ENCODE measurements around the gene YPEL4.

YPEL4 gene

DNA sequence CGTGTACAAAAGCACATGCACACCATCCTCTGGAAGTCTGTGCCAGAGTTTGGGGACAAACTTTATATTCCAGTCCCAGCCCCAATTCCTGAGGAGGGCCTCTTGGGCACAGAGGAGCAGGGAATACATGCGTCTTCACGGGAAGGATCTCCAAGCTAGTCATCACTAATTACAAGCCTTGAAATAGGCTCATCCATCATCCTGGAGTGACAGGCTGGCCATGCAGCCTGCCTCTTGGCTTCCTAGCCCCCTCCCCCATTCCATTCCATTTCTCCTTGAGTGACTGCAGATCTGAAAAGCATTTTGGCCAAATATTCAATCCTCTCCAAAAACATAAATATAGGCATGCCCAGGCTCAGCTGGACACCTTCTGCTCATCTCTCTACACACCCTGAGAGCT is 27.4 kb downstream of the YPEL4 start:
- Mint-ChIP-seq H3K27me3 (peaks cover 1% of the 10 kb centered on the region), H3K27ac (no peak overlapping the region), H3K36me3 (peaks cover 3% of the 10 kb centered on the region), H3K4me1 (no peaks in the 10 kb centered on the region), H3K4me3 (no peak overlapping the region), H3K9me3 (no peaks in the 10 kb centered on the region)

DNA sequence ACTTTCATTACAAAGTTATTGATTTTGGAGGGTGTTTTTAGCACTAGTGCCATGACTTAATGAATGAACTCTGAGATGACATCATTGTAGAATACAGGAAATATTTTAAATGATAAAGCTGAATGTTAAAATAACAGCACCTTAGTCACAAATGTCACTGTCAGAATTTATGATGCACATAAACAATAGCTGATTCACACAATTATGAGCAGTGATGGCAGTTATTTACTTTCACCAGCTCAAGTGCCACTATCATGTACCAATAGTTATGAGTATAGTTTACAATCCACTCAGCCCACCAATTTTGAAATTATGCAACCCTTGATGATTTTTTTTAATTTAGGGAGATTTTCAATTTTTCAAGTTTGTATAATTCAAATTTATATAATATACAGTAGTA is 29.2 kb downstream of the YPEL4 start:
- no peak overlapping the region for H3K4me3 Mint-ChIP-seq
- H3K27me3 Mint-ChIP-seq, result peaks cover 1% of the 10 kb centered on the region
- H3K27ac Mint-ChIP-seq, result no peak overlapping the region
- H3K4me1 Mint-ChIP-seq, result no peaks in the 10 kb centered on the region
- no peaks in the 10 kb centered on the region for H3K9me3 Mint-ChIP-seq
- peaks cover 3% of the 10 kb centered on the region for H3K36me3 Mint-ChIP-seq

DNA sequence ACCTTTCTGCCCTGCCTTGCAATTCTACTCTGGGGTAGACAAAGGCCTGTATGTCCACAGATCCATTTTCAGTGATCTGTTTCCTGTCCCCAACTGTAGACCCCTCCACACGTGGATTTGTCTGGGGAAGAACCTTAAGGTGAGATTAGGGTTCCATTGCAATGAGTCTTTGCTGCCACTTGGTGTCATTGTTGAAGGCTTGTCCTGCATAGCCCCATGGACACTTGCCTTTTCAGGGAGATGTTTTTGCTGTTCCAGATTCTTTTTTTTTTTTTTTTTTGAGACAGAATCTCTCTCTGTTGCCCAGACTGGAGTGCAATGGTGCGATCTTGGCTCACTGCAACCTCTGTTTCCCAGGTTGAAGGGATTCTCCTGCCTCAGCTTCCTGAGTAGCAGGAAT is 30.4 kb downstream of the YPEL4 start:
- Mint-ChIP-seq H3K27ac (no peak overlapping the region), H3K4me1 (no peaks in the 10 kb centered on the region), H3K27me3 (peaks cover 1% of the 10 kb centered on the region), H3K4me3 (no peak overlapping the region), H3K9me3 (no peaks in the 10 kb centered on the region), H3K36me3 (peaks cover 3% of the 10 kb centered on the region)

DNA sequence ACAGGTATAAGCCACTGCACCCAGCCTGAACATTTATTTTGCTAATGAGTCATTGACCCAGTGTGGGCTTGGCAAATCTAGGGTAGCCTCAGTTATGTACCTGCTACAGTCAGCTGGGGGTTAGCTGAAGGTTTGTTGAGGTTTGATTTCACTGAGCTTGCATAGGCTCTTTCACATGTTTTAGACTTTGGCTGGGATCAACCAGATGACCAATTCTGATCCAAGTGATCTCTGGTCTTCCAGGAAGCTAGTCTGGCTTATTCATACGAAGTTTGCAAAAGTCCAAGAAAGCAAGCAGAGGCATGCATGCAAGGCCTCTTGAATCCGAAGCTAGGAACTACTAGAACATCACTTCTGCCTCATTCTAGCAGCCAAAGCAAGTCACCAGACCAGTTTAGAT is 31.3 kb downstream of the YPEL4 start:
- peaks cover 3% of the 10 kb centered on the region for H3K36me3 Mint-ChIP-seq
- H3K4me3 Mint-ChIP-seq, result no peak overlapping the region
- no peak overlapping the region for H3K27ac Mint-ChIP-seq
- peaks cover 1% of the 10 kb centered on the region for H3K27me3 Mint-ChIP-seq
- H3K9me3 Mint-ChIP-seq, result no peaks in the 10 kb centered on the region
- no peaks in the 10 kb centered on the region for H3K4me1 Mint-ChIP-seq

DNA sequence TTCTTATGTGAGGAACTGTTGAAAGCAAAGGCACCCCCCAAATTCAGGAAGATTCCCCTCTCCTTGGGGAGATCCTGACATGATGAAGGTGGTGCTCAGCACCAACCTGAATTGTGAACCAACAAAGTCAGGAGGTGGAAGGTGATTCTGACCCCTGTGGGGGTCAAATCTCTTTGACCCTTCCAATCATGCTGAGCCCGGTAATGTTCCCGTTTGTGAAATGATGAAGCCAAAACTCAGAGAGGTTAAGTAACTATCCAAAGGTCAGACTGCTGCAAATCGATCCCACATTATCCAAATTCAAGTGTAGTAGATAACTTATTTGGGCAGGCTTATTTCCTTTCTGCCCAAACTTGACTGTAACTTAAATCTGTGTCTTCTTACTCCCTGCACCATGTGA is 33.1 kb downstream of the YPEL4 start:
- Mint-ChIP-seq H3K4me3 (no peak overlapping the region), H3K9me3 (no peaks in the 10 kb centered on the region), H3K4me1 (no peaks in the 10 kb centered on the region), H3K27ac (no peak overlapping the region), H3K27me3 (peaks cover 1% of the 10 kb centered on the region), H3K36me3 (no peaks in the 10 kb centered on the region)

DNA sequence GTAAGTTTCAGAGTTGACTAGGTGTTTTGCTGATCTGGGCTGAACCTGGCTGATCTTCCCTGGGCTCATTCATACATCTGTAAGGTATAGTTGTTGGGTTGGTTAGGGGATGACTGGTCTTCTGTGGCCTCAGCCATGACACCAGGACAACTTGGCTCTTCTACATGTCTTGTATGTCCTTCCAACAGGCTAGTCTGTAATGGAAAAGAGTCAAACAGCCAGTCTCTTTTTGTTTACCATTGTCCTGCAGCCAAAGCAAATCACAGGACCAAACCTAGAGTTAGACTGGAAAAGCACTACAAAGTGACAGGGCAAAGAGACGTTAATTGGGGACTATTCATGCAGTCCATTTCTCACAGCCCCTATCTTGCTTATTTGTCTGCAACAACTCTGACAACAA is 34.4 kb downstream of the YPEL4 start:
- no peaks in the 10 kb centered on the region for H3K9me3 Mint-ChIP-seq
- no peaks in the 10 kb centered on the region for H3K27me3 Mint-ChIP-seq
- H3K36me3 Mint-ChIP-seq, result no peaks in the 10 kb centered on the region
- H3K4me3 Mint-ChIP-seq, result no peak overlapping the region
- no peaks in the 10 kb centered on the region for H3K4me1 Mint-ChIP-seq
- H3K27ac Mint-ChIP-seq, result no peak overlapping the region

DNA sequence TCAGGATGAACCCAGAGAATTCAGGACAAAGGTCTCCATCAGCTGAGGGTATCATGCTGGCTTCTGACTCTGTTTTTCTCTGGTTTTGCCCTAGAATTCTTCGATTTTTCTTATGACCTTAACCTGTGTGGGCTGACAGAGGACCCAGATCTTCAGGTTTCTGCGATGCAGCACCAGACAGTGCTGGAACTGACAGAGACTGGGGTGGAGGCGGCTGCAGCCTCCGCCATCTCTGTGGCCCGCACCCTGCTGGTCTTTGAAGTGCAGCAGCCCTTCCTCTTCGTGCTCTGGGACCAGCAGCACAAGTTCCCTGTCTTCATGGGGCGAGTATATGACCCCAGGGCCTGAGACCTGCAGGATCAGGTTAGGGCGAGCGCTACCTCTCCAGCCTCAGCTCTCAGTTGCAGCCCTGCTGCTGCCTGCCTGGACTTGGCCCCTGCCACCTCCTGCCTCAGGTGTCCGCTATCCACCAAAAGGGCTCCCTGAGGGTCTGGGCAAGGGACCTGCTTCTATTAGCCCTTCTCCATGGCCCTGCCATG is 35.4 kb downstream of the YPEL4 start:
- H3K27me3 Mint-ChIP-seq, result no peaks in the 10 kb centered on the region
- H3K27ac Mint-ChIP-seq, result no peak overlapping the region
- H3K4me3 Mint-ChIP-seq, result no peak overlapping the region
- no peaks in the 10 kb centered on the region for H3K4me1 Mint-ChIP-seq
- H3K9me3 Mint-ChIP-seq, result no peaks in the 10 kb centered on the region
- no peaks in the 10 kb centered on the region for H3K36me3 Mint-ChIP-seq

DNA sequence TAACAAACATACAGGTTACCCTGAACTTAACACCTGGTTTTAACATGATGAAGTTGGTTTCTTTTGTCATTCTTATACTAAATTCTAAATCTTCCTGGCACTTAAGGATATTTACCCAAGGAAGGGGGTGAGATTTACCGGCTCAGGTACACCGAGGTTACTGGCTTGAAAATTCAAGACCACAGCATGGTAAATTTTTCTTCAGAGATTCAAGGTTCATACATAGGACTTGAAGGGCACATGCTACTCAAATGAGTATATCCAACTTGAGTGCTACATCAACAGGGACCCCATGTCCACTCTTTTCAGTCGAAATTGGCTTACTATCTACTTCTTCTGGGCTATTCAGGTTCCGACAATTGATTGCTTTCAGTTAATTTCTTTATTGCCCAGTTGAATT is 39.5 kb downstream of the YPEL4 start:
- no peak overlapping the region for H3K4me3 Mint-ChIP-seq
- no peaks in the 10 kb centered on the region for H3K9me3 Mint-ChIP-seq
- H3K4me1 Mint-ChIP-seq, result no peaks in the 10 kb centered on the region
- no peak overlapping the region for H3K27ac Mint-ChIP-seq
- H3K36me3 Mint-ChIP-seq, result no peaks in the 10 kb centered on the region
- H3K27me3 Mint-ChIP-seq, result no peaks in the 10 kb centered on the region

DNA sequence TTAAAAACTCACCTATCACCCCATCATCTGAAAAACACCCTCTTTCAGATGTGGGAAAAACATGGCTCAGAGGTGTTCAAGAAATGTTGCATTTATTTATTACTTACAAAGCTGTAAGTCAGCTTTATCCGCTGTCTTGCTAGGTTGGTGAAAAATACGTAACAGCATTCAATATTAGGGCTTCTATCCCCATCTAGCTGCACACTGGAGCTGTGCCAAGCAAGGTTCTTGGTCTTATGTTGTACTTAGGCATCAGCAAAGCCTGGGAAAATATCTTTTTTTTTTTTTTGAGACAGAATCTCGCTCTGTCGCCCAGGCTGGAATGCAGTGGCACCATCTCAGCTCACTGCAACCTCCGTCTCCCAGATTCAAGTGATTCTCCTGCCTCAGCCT is 44.7 kb downstream of the YPEL4 start:
- H3K4me3 Mint-ChIP-seq, result no peak overlapping the region
- H3K9me3 Mint-ChIP-seq, result no peaks in the 10 kb centered on the region
- H3K27me3 Mint-ChIP-seq, result no peaks in the 10 kb centered on the region

DNA sequence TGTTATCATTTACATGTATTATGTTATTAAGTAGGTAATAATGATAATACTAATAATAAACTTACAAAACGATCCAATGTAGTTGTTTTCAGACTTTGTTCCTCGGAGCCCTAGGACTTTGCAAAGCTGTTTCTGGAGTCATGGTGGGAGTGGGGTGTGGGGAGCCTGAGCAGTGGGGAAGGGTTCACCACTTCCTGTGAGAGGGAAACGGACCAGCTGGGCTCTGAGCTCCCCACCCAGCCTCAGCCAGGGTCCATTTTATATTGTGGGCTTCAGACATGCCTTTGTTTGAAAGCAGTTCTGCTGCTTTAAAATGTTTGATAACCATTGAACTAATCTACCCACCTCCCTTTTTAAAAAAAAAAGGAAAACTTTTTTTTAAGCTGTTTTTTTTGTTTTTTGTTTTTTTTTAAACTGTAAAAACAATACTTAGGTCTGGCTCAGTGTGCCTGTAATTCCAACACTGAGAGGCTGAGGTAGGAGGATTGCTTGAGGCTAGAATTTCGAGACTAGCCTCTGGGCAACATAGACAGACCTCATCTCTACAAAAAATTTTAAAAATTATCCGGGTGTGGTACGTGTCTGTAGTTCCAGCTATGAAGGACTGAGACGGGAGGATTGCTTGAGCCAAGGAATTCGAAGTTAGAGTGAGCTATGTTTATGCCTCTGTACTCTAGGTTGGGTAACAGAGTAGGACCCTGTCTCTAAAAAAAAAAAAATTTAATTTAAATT is 45.2 kb downstream of the YPEL4 start:
- Mint-ChIP-seq H3K27ac (no peak overlapping the region), H3K36me3 (no peaks in the 10 kb centered on the region), H3K4me1 (no peaks in the 10 kb centered on the region), H3K4me3 (no peak overlapping the region), H3K9me3 (no peaks in the 10 kb centered on the region), H3K27me3 (peaks cover 4% of the 10 kb centered on the region)

More for the DNA sequence above, 44.7 kb downstream of the YPEL4 start:
- Mint-ChIP-seq H3K36me3 (no peaks in the 10 kb centered on the region), H3K27ac (no peak overlapping the region), H3K4me1 (no peaks in the 10 kb centered on the region)

DNA sequence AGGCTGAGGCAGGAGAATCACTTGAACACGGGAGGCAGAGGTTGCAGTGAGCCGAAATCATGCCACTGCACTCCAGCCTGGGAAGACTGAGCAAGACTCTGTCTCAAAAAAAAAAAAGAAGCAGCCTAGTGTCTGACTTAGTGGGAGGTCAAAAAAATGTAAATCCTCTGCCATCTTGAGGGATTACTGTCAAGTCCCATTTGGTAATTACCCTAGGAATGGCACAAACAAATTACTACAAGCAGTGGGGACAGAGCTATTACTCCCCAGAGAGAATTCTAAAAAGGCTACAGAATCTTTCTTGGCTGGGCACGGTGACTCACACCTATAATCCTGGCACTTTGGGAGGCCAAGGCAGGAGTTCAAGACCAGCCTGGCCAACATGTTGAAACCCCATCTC is 48.4 kb downstream of the YPEL4 start:
- peaks cover 14% of the 10 kb centered on the region for H3K27me3 Mint-ChIP-seq
- no peak overlapping the region for H3K4me3 Mint-ChIP-seq
- H3K4me1 Mint-ChIP-seq, result no peaks in the 10 kb centered on the region
- H3K36me3 Mint-ChIP-seq, result no peaks in the 10 kb centered on the region
- H3K9me3 Mint-ChIP-seq, result no peaks in the 10 kb centered on the region
- H3K27ac Mint-ChIP-seq, result no peak overlapping the region

DNA sequence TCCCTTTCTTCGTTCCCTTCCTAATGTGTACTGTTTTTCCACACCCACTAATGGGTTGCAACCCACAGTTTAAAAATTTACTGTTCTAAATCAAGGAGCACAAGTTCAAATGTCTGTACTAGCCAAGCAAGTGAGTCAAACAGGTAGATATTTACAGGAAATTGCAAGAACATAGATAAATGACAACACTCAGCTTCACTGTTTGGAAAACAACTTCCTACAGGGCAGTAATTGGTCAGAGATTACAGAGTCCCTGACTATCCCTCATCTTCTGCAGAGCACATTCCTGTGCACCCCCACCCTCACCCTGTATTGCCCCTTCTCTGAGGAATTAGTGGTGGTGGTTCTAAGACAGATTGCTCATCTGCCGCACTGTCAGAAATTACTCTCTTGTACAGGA is 50.3 kb downstream of the YPEL4 start:
- Mint-ChIP-seq H3K4me3 (no peak overlapping the region), H3K4me1 (no peaks in the 10 kb centered on the region), H3K36me3 (no peaks in the 10 kb centered on the region), H3K27ac (no peak overlapping the region), H3K9me3 (no peaks in the 10 kb centered on the region), H3K27me3 (peaks cover 14% of the 10 kb centered on the region)

DNA sequence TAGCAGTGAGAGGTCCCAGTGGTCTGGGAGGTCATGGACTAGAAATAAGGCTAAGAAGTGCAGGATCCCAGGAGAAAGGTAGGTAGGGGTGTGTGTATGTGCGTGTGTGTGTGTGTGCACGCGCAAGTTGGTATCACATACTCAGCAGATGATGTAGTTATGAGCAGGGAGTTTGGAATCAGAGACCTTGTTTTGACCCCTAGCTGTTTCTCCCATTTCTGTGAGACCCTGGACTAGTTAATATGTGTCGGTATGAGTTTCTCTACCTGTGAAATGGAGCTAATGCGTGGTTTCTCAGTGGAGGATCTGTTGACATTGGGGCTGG is 50.9 kb downstream of the YPEL4 start:
- no peaks in the 10 kb centered on the region for H3K36me3 Mint-ChIP-seq
- no peak overlapping the region for H3K4me3 Mint-ChIP-seq
- no peak overlapping the region for H3K27ac Mint-ChIP-seq
- H3K4me1 Mint-ChIP-seq, result no peaks in the 10 kb centered on the region
- H3K27me3 Mint-ChIP-seq, result peaks cover 19% of the 10 kb centered on the region
- H3K9me3 Mint-ChIP-seq, result no peaks in the 10 kb centered on the region

DNA sequence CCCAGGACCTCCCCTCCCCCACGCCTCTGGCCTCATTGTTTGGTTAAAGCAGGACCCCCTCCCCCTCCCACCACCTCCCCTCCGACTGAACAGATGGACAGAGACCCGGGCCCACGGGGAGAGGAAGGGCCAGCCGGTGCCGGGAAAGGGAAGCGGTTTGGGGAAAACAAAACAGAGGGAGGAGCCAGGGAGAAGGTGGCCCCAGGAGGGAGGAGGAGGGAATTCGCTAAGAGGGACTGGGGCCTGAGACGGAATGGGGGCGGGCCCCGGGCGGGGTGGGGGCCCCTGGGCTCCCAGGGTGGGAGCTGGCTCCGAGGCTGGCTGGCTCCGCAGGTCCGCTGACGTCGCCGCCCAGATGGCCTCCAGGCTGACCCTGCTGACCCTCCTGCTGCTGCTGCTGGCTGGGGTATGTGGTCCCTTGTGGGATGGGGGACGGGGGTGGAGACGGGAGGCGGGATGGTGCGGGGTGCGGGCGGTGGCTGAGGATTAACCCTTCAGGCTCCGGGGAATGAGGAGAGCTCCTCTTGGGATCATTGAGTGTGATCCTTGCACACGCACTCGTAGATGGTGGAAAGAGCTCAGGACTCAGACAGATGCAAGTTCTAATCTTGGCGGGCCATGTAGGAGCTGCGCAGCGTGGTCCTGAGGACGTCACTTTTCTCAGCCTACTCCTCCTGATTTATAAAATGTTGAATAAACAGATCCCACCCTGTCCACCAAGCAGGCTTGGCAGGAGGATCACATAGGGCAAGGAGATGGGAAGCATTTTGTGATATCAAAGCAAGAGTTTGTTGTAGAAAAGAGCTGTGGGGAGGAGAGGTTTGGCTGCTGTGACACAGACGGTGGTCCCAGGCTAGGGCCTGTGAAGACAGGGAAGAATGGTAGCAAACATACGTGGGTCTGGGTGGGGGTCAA is 51.5 kb downstream of the YPEL4 start:
- Mint-ChIP-seq H3K9me3 (no peaks in the 10 kb centered on the region), H3K27me3 (peaks cover 19% of the 10 kb centered on the region), H3K4me3 (no peak overlapping the region), H3K36me3 (no peaks in the 10 kb centered on the region), H3K27ac (no peak overlapping the region), H3K4me1 (no peaks in the 10 kb centered on the region)

DNA sequence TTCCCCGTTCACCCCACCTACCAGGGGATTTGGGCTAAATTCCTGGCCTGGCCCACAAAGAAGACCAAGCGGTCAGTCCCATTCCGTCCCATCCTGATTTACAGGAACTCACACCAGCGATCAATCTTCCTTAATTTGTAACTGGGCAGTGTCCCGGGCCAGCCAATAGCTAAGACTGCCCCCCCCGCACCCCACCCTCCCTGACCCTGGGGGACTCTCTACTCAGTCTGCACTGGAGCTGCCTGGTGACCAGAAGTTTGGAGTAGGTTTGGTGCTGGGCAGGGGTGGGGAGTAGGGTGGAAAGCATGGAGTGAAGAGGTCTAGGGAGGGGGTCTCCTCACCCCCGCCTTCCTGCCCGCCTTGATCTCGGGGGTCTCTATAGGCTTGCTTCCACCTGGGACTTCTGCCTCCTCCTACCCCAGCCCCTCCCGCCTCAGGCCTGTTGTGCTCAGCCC is 52.2 kb downstream of the YPEL4 start, which contains the start of gene SERPING1:
Gene SERPING1, plus strand, starts transcription at position 225 of the 455 bp plus-strand sequence. CDS start 586 bp downstream, outside the sequence.
- no peaks in the 10 kb centered on the region for H3K9me3 Mint-ChIP-seq
- no peaks in the 10 kb centered on the region for H3K4me1 Mint-ChIP-seq
- H3K27me3 Mint-ChIP-seq, result peaks cover 21% of the 10 kb centered on the region
- no peak within 1 kb of the TSS for H3K4me3 Mint-ChIP-seq
- no peaks in the 10 kb centered on the region for H3K36me3 Mint-ChIP-seq
- H3K27ac Mint-ChIP-seq, result no peak within 1 kb of the TSS

DNA sequence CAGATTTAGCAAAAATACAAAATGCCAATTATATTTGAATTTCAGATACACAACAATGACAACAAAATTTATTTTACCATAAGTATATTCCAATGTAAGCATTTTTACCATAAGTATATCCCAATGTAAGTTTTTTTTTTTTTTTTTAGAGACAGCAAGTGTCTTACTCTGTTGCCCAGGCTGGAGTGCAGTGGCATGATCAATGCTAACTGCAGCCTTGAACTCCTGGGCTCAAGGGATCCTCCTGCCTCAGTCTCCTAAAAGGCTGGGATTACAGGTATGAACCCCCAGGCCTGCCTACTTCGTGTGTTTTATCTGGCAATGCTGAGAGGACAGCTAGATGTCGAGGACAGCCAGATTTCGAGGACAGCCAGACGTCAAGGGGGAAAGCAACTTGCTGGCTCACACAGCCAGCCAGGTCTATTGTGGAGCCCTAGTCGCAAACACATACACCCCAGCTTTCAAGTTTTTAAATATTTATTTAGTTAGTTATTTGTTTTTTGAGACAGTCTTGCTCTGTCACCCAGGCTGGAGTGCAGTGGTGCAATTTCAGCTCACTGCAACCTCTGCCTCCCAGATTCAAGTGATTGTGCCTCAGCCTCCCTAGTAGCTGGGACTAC is 53.3 kb downstream of the YPEL4 start:
- no peaks in the 10 kb centered on the region for H3K36me3 Mint-ChIP-seq
- H3K4me3 Mint-ChIP-seq, result no peak overlapping the region
- H3K9me3 Mint-ChIP-seq, result no peaks in the 10 kb centered on the region
- peaks cover 21% of the 10 kb centered on the region for H3K27me3 Mint-ChIP-seq
- H3K4me1 Mint-ChIP-seq, result no peaks in the 10 kb centered on the region
- no peak overlapping the region for H3K27ac Mint-ChIP-seq
